Measurements from ENCODE around the gene APBA2. TPM values are rescaled to one million over a fixed set of nuclear protein-coding genes. Genes with fewer than 3 reads are reported as not detected.

Gene APBA2
- total RNA-seq, 2 experiments from 2014 or later = 16.2 to 17.2 TPM

GRCh38 chr15:29111705-29112281 is 226.0 kb downstream of the APBA2 start:
- ChIA-PET POLR2A (no interaction called here), CTCF (no interaction called here)

GRCh38 chr15:29113336-29114220 is 227.8 kb downstream of the APBA2 start:
- CTCF ChIA-PET = no interaction called here
- POLR2A ChIA-PET = no interaction called here

- ChIA-PET POLR2A (no interaction called here), CTCF (no interaction called here)
These were observed 228.7 kb downstream of the APBA2 start for GRCh38 chr15:29114221-29115092.

GRCh38 chr15:29115093-29115991 is 229.6 kb downstream of the APBA2 start:
- ChIA-PET POLR2A (no interaction called here), CTCF (interaction anchor here (1.2 kb wide), 1 partner anchor 13 kb away, joined by 4 read pairs; no protein-coding TSS in a partner anchor)

GRCh38 chr15:29116970-29117700 is 231.4 kb downstream of the APBA2 start:
- CTCF ChIA-PET = no interaction called here
- POLR2A ChIA-PET = interaction anchor here (0.6 kb wide), 1 partner anchor 13 kb away, joined by 3 read pairs; no protein-coding TSS in a partner anchor

GRCh38 chr15:29117778-29118177 is 232.0 kb downstream of the APBA2 start:
- ChIA-PET CTCF (no interaction called here), POLR2A (no interaction called here)

- POLR2A ChIA-PET = interaction anchor here (0.7 kb wide), 1 partner anchor 234 kb away, joined by 11 read pairs; no protein-coding TSS in a partner anchor
- CTCF ChIA-PET = interaction anchor here (1.4 kb wide), 1 partner anchor 18 kb away, joined by 3 read pairs; no protein-coding TSS in a partner anchor
These were observed 234.1 kb downstream of the APBA2 start for GRCh38 chr15:29119847-29120246.

- CTCF ChIA-PET = interaction anchor here (1.3 to 1.4 kb wide), 2 partner anchors 11 to 18 kb away, joined by 3 read pairs; no protein-coding TSS in a partner anchor
These were observed 235.0 kb downstream of the APBA2 start for GRCh38 chr15:29120593-29121368.

GRCh38 chr15:29121369-29121656 is 235.5 kb downstream of the APBA2 start:
- POLR2A ChIA-PET = no interaction called here
- CTCF ChIA-PET = interaction anchor here (1.1 to 1.4 kb wide), 3 partner anchors 12 to 19 kb away, joined by 3 read pairs; no protein-coding TSS in a partner anchor

More at GRCh38 chr15:29120593-29121368, 235.0 kb downstream of the APBA2 start:
- POLR2A ChIA-PET = no interaction called here

GRCh38 chr15:29121907-29122306 is 236.1 kb downstream of the APBA2 start:
- ChIA-PET POLR2A (no interaction called here), CTCF (interaction anchor here (1.1 kb wide), 1 partner anchor 19 kb away, joined by 3 read pairs; no protein-coding TSS in a partner anchor)

GRCh38 chr15:29122506-29122905 is 236.7 kb downstream of the APBA2 start:
- CTCF ChIA-PET = interaction anchor here (1.1 kb wide), 1 partner anchor 20 kb away, joined by 3 read pairs; no protein-coding TSS in a partner anchor
- POLR2A ChIA-PET = no interaction called here

GRCh38 chr15:29123171-29123570 is 237.4 kb downstream of the APBA2 start:
- CTCF ChIA-PET = no interaction called here

GRCh38 chr15:29123991-29124390 is 238.2 kb downstream of the APBA2 start:
- ChIA-PET CTCF (no interaction called here), POLR2A (no interaction called here)

More at GRCh38 chr15:29123171-29123570, 237.4 kb downstream of the APBA2 start:
- POLR2A ChIA-PET = no interaction called here

- ChIA-PET POLR2A (no interaction called here), CTCF (interaction anchor here (0.6 kb wide), 1 partner anchor 237 kb away, joined by 3 read pairs; no protein-coding TSS in a partner anchor)
These were observed 239.0 kb downstream of the APBA2 start for GRCh38 chr15:29124581-29125381.

- POLR2A ChIA-PET = no interaction called here
- CTCF ChIA-PET = interaction anchor here (0.6 kb wide), 1 partner anchor 236 kb away, joined by 3 read pairs; no protein-coding TSS in a partner anchor
These were observed 239.8 kb downstream of the APBA2 start for GRCh38 chr15:29125382-29126207.

GRCh38 chr15:29126208-29126536 is 240.4 kb downstream of the APBA2 start:
- CTCF ChIA-PET = no interaction called here
- POLR2A ChIA-PET = no interaction called here
